ENCODE results near the gene SCYL1. TPM values are rescaled to one million over a fixed set of nuclear protein-coding genes. Genes with fewer than 3 reads are reported as not detected.
A peak's percentile ranks its signal among the peaks of the same experiment; 100 is the strongest.

SCYL1 gene
- total RNA-seq, 2 experiments from 2014 or later, result 56.8 to 62.9 TPM

DNA sequence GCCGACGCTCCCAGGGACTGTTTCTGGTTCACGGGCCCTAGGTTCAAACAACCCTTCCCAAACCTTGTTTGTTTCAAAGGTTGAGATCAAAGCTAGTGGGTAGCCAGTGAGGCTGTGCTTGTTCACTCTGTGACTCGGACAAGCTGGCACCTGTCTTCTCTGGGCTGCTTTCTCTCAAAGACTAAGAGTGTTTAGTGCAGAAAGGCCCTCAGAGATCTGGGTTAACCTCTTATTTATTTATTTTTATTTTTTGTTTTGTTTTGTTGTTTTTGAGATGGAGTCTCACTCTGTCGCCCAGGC, 39.0 kb upstream of the SCYL1 start:
- Histone ChIP-seq H3K27ac (ENCODE audit: low read depth, low read length, poor library complexity, severe bottlenecking) (no peak overlapping the region), H3K9me2 (ENCODE audit: insufficient read depth, low read length) (no peaks in the 10 kb centered on the region), H4K20me1 (ENCODE audit: insufficient read depth, low read length) (no peaks in the 10 kb centered on the region), H3K4me1 (ENCODE audit: insufficient read depth, low read length, poor library complexity, severe bottlenecking) (peaks cover 44% of the 10 kb centered on the region), H3K79me2 (ENCODE audit: insufficient read depth, low read depth, low read length) (no peaks in the 10 kb centered on the region), H2AFZ (ENCODE audit: low read length) (no peak overlapping the region), H3K4me2 (ENCODE audit: low read length) (no peak overlapping the region), H3K4me3 (ENCODE audit: low read depth, low read length, poor library complexity, severe bottlenecking) (no peak overlapping the region), H3K9me3 (ENCODE audit: low read length) (no peaks in the 10 kb centered on the region), H3K36me3 (ENCODE audit: insufficient read depth, low read length) (no peaks in the 10 kb centered on the region)
- no peak for DNase-seq (ENCODE audit: low spot score)
- intact Hi-C loops (cut with micrococcal nuclease; ENCODE audit: unreplicated experiment), result no loop called here
- BruUV-seq (replicated peaks), result no TSS peak
- POLR2A ChIA-PET, result interaction anchor here (1.4 to 11.1 kb wide), 3 partner anchors 8 to 14 kb away, joined by 3 to 199 read pairs (median 108); partner anchors contain the start of gene MALAT1
- TF ChIP-seq, protein P1, sequence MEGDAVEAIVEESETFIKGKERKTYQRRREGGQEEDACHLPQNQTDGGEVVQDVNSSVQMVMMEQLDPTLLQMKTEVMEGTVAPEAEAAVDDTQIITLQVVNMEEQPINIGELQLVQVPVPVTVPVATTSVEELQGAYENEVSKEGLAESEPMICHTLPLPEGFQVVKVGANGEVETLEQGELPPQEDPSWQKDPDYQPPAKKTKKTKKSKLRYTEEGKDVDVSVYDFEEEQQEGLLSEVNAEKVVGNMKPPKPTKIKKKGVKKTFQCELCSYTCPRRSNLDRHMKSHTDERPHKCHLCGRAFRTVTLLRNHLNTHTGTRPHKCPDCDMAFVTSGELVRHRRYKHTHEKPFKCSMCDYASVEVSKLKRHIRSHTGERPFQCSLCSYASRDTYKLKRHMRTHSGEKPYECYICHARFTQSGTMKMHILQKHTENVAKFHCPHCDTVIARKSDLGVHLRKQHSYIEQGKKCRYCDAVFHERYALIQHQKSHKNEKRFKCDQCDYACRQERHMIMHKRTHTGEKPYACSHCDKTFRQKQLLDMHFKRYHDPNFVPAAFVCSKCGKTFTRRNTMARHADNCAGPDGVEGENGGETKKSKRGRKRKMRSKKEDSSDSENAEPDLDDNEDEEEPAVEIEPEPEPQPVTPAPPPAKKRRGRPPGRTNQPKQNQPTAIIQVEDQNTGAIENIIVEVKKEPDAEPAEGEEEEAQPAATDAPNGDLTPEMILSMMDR (conservative IDR thresholded peaks at IDR 0.05; ENCODE audit: low read length), result no peak
- TF ChIP-seq EZH2phosphoT487 (IDR thresholded peaks at IDR 0.05; ENCODE audit: borderline replicate concordance, low read depth, low read length), result no peak
- CTCF ChIA-PET (ENCODE audit: unreplicated experiment), result no interaction called here

GRCh38 chr11:65486570-65487466, 38.1 kb upstream of the SCYL1 start:
- CTCF ChIA-PET (ENCODE audit: unreplicated experiment), result interaction anchor here (0.6 to 2.2 kb wide), 5 partner anchors 9 to 107 kb away, joined by 3 to 6 read pairs (median 3); no protein-coding TSS in a partner anchor
- Histone ChIP-seq H3K9me3 (ENCODE audit: low read length) (no peaks in the 10 kb centered on the region), H3K36me3 (ENCODE audit: insufficient read depth, low read length) (no peaks in the 10 kb centered on the region), H3K27ac (ENCODE audit: low read depth, low read length, poor library complexity, severe bottlenecking) (peak overlapping the region; percentile 65), H3K4me1 (ENCODE audit: insufficient read depth, low read length, poor library complexity, severe bottlenecking) (peaks cover 54% of the 10 kb centered on the region), H3K9me2 (ENCODE audit: insufficient read depth, low read length) (no peaks in the 10 kb centered on the region), H4K20me1 (ENCODE audit: insufficient read depth, low read length) (no peaks in the 10 kb centered on the region), H3K4me3 (ENCODE audit: low read depth, low read length, poor library complexity, severe bottlenecking) (peak overlapping the region; percentile 37), H2AFZ (ENCODE audit: low read length) (peak overlapping the region; percentile 71; the same call in 1 of the 2 replicates), H3K4me2 (ENCODE audit: low read length) (peak overlapping the region; percentile 60), H3K79me2 (ENCODE audit: insufficient read depth, low read depth, low read length) (no peaks in the 10 kb centered on the region)
- DNase-seq (ENCODE audit: low spot score), result no peak
- intact Hi-C loops (cut with micrococcal nuclease; ENCODE audit: unreplicated experiment), result no loop called here
- BruUV-seq (replicated peaks), result TSS peak; percentile 95
- TF ChIP-seq EZH2phosphoT487 (IDR thresholded peaks at IDR 0.05; ENCODE audit: borderline replicate concordance, low read depth, low read length), result no peak
- TF ChIP-seq, protein P1 (conservative IDR thresholded peaks at IDR 0.05; ENCODE audit: low read length), result no peak
- POLR2A ChIA-PET, result interaction anchor here (1.1 to 11.1 kb wide), 7 partner anchors 9 to 70 kb away, joined by 3 to 199 read pairs (median 26); partner anchors contain the start of genes MALAT1 and NEAT1
